ENCODE data around the gene HSPA12A.

GRCh38 chr10:116690356-116691322 lies 51.7 kb downstream of the HSPA12A start:
- no peak for TF ChIP-seq POLR2AphosphoS5 (IDR thresholded peaks at IDR 0.05; ENCODE audit: low read depth, low read length)
- TF ChIP-seq POLR2A (IDR thresholded peaks at IDR 0.05; ENCODE audit: low read depth, low read length) = no peak
- TF ChIP-seq SPI1 (IDR thresholded peaks at IDR 0.05; ENCODE audit: low read depth, low read length) = no peak
- TF ChIP-seq TAF1 (IDR thresholded peaks at IDR 0.05; ENCODE audit: low read depth, low read length) = no peak
- no peak for TF ChIP-seq POU2F2 (IDR thresholded peaks at IDR 0.05; ENCODE audit: low read depth, low read length)
